K562 (cell line): ENCODE data around the gene ITPK1.

Source experiments
- CREBBP ChIP-seq: IDR thresholded peaks from one replicate; pipeline ENCODE4 v1.6.1; 2012; ENCODE audit warnings: low read depth, mild to moderate bottlenecking, control low read depth, inconsistent platforms, low read length
- FOXM1 ChIP-seq, 2 experiments: fragments of 450-650 bp in 1 of 2; sonication (generic) in 1 of 2; formaldehyde crosslinking in 1 of 2; IDR thresholded peaks; 2 replicates each; pipeline versions ENCODE4 v1.6.1 to v1.9.0; 2017 to 2022; ENCODE audit warnings: low read depth in 2 of 2, mild to moderate bottlenecking in 2 of 2, missing genetic modification reagents in 1 of 2, moderate library complexity in 1 of 2
- IRF2 ChIP-seq: sonication (generic); formaldehyde crosslinking; IDR thresholded peaks from 2 replicates; pipeline ENCODE4 v1.8.1; 2022; ENCODE audit warnings: mild to moderate bottlenecking, missing genetic modification reagents
- MLLT1 ChIP-seq, 2 experiments: fragments of 450-650 bp; IDR thresholded peaks; 2 replicates each; pipeline ENCODE4 v1.6.1; 2016
- PHF20 ChIP-seq: fragments of 450-650 bp; IDR thresholded peaks from 2 replicates; pipeline ENCODE4 v1.6.1; 2018; ENCODE audit not compliant: partially characterized antibody
- PKNOX1 ChIP-seq: fragments of 450-650 bp; IDR thresholded peaks from 2 replicates; pipeline ENCODE4 v1.6.1; 2016
- POLR2AphosphoS5 ChIP-seq: IDR thresholded peaks from 2 replicates; pipeline ENCODE4 v1.6.1; 2011; ENCODE audit warnings: mild to moderate bottlenecking, low read depth, low read length, moderate library complexity; ENCODE audit not compliant: control insufficient read depth, insufficient read depth
- TARDBP ChIP-seq: fragments of 450-650 bp; IDR thresholded peaks from 2 replicates; pipeline ENCODE4 v1.6.1; 2016
- ZNF224 ChIP-seq: sonication (generic); formaldehyde crosslinking; IDR thresholded peaks from 2 replicates; pipeline ENCODE4 v1.8.0; 2022; ENCODE audit warnings: mild to moderate bottlenecking, missing genetic modification reagents
- ZNF707 ChIP-seq: fragments of 250-450 bp; sonication (Bioruptor Pico); conservative IDR thresholded peaks from 2 replicates; pipeline ENCODE4 v1.8.0; 2022; ENCODE audit warnings: inconsistent platforms, mild to moderate bottlenecking, moderate library complexity
- TF ChIP-seq, protein P1 (sequence below), 3 experiments: IDR thresholded peaks in 2 of 3; conservative IDR thresholded peaks in 1 of 3; 2 replicates each; pipeline ENCODE4 v1.5.1; 2011 to 2012; ENCODE audit warnings: low read length in 3 of 3, mild to moderate bottlenecking in 3 of 3, control low read depth in 2 of 3, improper control_type of control experiment in 1 of 3, inconsistent platforms in 1 of 3, low read depth in 1 of 3, mixed read lengths in 1 of 3, moderate library complexity in 1 of 3; ENCODE audit not compliant: insufficient read depth in 2 of 3
- TF ChIP-seq, protein P2 (sequence below): sonication (generic); formaldehyde crosslinking; IDR thresholded peaks from 2 replicates; pipeline ENCODE4 v1.5.0; 2020; ENCODE audit warnings: missing genetic modification reagents
- TF ChIP-seq, protein P3 (sequence below): fragments of 450-650 bp; IDR thresholded peaks from 2 replicates; pipeline ENCODE4 v1.6.1; 2016; ENCODE audit warnings: borderline replicate concordance
- TF ChIP-seq, protein P4 (sequence below): sonication (generic); formaldehyde crosslinking; IDR thresholded peaks from 2 replicates; pipeline ENCODE4 v1.8.1; 2023; ENCODE audit warnings: mild to moderate bottlenecking, missing genetic modification reagents

GRCh38 chr14:93155667-93156066 is 39.9 kb upstream of the ITPK1 start:
- TF ChIP-seq IRF2 (CRISPR knock-in tag): no peak
- no peak for TF ChIP-seq ZNF224
- TF ChIP-seq, protein P1, sequence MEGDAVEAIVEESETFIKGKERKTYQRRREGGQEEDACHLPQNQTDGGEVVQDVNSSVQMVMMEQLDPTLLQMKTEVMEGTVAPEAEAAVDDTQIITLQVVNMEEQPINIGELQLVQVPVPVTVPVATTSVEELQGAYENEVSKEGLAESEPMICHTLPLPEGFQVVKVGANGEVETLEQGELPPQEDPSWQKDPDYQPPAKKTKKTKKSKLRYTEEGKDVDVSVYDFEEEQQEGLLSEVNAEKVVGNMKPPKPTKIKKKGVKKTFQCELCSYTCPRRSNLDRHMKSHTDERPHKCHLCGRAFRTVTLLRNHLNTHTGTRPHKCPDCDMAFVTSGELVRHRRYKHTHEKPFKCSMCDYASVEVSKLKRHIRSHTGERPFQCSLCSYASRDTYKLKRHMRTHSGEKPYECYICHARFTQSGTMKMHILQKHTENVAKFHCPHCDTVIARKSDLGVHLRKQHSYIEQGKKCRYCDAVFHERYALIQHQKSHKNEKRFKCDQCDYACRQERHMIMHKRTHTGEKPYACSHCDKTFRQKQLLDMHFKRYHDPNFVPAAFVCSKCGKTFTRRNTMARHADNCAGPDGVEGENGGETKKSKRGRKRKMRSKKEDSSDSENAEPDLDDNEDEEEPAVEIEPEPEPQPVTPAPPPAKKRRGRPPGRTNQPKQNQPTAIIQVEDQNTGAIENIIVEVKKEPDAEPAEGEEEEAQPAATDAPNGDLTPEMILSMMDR (IDR thresholded peaks at IDR 0.05 in 2 of 3, conservative IDR thresholded peaks at IDR 0.05 in 1 of 3; ENCODE audit: insufficient read depth in 2 of 3, low read depth in 1 of 3, low read length in 3 of 3): no peak
- TF ChIP-seq, protein P2, sequence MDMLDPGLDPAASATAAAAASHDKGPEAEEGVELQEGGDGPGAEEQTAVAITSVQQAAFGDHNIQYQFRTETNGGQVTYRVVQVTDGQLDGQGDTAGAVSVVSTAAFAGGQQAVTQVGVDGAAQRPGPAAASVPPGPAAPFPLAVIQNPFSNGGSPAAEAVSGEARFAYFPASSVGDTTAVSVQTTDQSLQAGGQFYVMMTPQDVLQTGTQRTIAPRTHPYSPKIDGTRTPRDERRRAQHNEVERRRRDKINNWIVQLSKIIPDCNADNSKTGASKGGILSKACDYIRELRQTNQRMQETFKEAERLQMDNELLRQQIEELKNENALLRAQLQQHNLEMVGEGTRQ (CRISPR knock-in tag): no peak
- TF ChIP-seq POLR2AphosphoS5: no peak
- no peak for TF ChIP-seq TARDBP
- TF ChIP-seq, protein P3, sequence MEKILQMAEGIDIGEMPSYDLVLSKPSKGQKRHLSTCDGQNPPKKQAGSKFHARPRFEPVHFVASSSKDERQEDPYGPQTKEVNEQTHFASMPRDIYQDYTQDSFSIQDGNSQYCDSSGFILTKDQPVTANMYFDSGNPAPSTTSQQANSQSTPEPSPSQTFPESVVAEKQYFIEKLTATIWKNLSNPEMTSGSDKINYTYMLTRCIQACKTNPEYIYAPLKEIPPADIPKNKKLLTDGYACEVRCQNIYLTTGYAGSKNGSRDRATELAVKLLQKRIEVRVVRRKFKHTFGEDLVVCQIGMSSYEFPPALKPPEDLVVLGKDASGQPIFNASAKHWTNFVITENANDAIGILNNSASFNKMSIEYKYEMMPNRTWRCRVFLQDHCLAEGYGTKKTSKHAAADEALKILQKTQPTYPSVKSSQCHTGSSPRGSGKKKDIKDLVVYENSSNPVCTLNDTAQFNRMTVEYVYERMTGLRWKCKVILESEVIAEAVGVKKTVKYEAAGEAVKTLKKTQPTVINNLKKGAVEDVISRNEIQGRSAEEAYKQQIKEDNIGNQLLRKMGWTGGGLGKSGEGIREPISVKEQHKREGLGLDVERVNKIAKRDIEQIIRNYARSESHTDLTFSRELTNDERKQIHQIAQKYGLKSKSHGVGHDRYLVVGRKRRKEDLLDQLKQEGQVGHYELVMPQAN: no peak
- no peak for TF ChIP-seq CREBBP
- TF ChIP-seq, protein P4, sequence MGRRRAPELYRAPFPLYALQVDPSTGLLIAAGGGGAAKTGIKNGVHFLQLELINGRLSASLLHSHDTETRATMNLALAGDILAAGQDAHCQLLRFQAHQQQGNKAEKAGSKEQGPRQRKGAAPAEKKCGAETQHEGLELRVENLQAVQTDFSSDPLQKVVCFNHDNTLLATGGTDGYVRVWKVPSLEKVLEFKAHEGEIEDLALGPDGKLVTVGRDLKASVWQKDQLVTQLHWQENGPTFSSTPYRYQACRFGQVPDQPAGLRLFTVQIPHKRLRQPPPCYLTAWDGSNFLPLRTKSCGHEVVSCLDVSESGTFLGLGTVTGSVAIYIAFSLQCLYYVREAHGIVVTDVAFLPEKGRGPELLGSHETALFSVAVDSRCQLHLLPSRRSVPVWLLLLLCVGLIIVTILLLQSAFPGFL (CRISPR knock-in tag): no peak
- no peak for TF ChIP-seq ZNF707 (CRISPR knock-in tag)
- no peak for TF ChIP-seq FOXM1 (IDR thresholded peaks at IDR 0.05; ENCODE audit: low read depth)
- no peak for TF ChIP-seq FOXM1 (CRISPR knock-in tag; IDR thresholded peaks at IDR 0.05; ENCODE audit: low read depth)
- no peak for TF ChIP-seq PKNOX1
- TF ChIP-seq MLLT1 (IDR thresholded peaks at IDR 0.05): no peak
- no peak for TF ChIP-seq PHF20
